Stimulated activated naive B cell treated with anti-CD40 and anti-IgM and Interleukin-4, amounts not matched to agents 10 μg/mL and 1 μg/mL and 100 μg/mL, for 72 hours (primary cell): ENCODE data around the gene ASTN2.

Experiments
- ATAC-seq, 2 donors: fragments of 150-1000 bp; cut with Tn5 transposase; replicated peaks; 2 replicates each; pipeline ENCODE4 v1.10.0; 2021; ENCODE audit warnings: moderate library complexity in 1 of 2
- DNase-seq: peaks from one replicate; pipeline ENCODE4 v3.0.0; 2021
- H3K27ac Mint-ChIP-seq: one replicate; pipeline ENCODE4 v1.8.0; 2022; ENCODE audit warnings: mild to moderate bottlenecking, mixed read lengths
- H3K27me3 Mint-ChIP-seq, 2 donors: one replicate each; pipeline ENCODE4 v1.8.0; 2022; ENCODE audit warnings: mixed read lengths in 2 of 2
- H3K36me3 Mint-ChIP-seq, 2 donors: one replicate each; pipeline ENCODE4 v1.8.0; 2022; ENCODE audit warnings: mixed read lengths in 2 of 2, mild to moderate bottlenecking in 1 of 2
- H3K4me1 Mint-ChIP-seq, 2 donors: one replicate each; pipeline ENCODE4 v1.8.0; 2022; ENCODE audit warnings: mixed read lengths in 2 of 2, mild to moderate bottlenecking in 1 of 2
- H3K4me3 Mint-ChIP-seq, 2 donors: one replicate each; pipeline ENCODE4 v1.8.0; 2022; ENCODE audit warnings: mild to moderate bottlenecking in 2 of 2, mixed read lengths in 2 of 2, moderate library complexity in 1 of 2
- H3K9me3 Mint-ChIP-seq, 2 donors: one replicate each; pipeline ENCODE4 v1.8.0; 2022; ENCODE audit warnings: mixed read lengths in 2 of 2, mild to moderate bottlenecking in 1 of 2

Gene ASTN2

GRCh38 chr9:116726602-116727001 lies 688.3 kb downstream of the ASTN2 start:
- Mint-ChIP-seq H3K9me3 (no peaks in the 10 kb centered on the region), H3K4me3 (no peak overlapping the region), H3K27ac (no peak overlapping the region), H3K27me3 (peaks cover 0 to 4% of the 10 kb centered on the region in 2 donors), H3K36me3 (no peaks in the 10 kb centered on the region), H3K4me1 (no peaks in the 10 kb centered on the region)
- no peak for DNase-seq
- ATAC-seq = no peak

GRCh38 chr9:116724123-116724522 lies 690.7 kb downstream of the ASTN2 start:
- no peaks in the 10 kb centered on the region for H3K4me1 Mint-ChIP-seq
- DNase-seq (no peak), ATAC-seq (no peak)
- no peak overlapping the region for H3K4me3 Mint-ChIP-seq
- no peaks in the 10 kb centered on the region for H3K36me3 Mint-ChIP-seq
- H3K27me3 Mint-ChIP-seq = peaks cover 4 to 7% of the 10 kb centered on the region in 2 donors
- H3K27ac Mint-ChIP-seq = no peak overlapping the region
- no peaks in the 10 kb centered on the region for H3K9me3 Mint-ChIP-seq

- DNase-seq = no peak
Measured at GRCh38 chr9:116721944-116722343, 692.9 kb downstream of the ASTN2 start.

GRCh38 chr9:116721411-116721810 lies 693.4 kb downstream of the ASTN2 start:
- peaks cover 8 to 17% of the 10 kb centered on the region in 2 donors for H3K27me3 Mint-ChIP-seq
- no peaks in the 10 kb centered on the region for H3K4me1 Mint-ChIP-seq
- no peak overlapping the region for H3K4me3 Mint-ChIP-seq
- DNase-seq (no peak), ATAC-seq (no peak)
- H3K36me3 Mint-ChIP-seq = no peaks in the 10 kb centered on the region
- no peak overlapping the region for H3K27ac Mint-ChIP-seq
- no peaks in the 10 kb centered on the region for H3K9me3 Mint-ChIP-seq

More at GRCh38 chr9:116721944-116722343, 692.9 kb downstream of the ASTN2 start:
- no peaks in the 10 kb centered on the region for H3K9me3 Mint-ChIP-seq
- H3K36me3 Mint-ChIP-seq = no peaks in the 10 kb centered on the region
- H3K27ac Mint-ChIP-seq = no peak overlapping the region
- peaks cover 8 to 17% of the 10 kb centered on the region in 2 donors for H3K27me3 Mint-ChIP-seq
- no peaks in the 10 kb centered on the region for H3K4me1 Mint-ChIP-seq
- no peak for ATAC-seq
- no peak overlapping the region for H3K4me3 Mint-ChIP-seq

- H3K27ac Mint-ChIP-seq = no peak overlapping the region
- no peak for DNase-seq
- ATAC-seq = no peak
- peaks cover 8 to 17% of the 10 kb centered on the region in 2 donors for H3K27me3 Mint-ChIP-seq
- H3K36me3 Mint-ChIP-seq = no peaks in the 10 kb centered on the region
- H3K9me3 Mint-ChIP-seq = no peaks in the 10 kb centered on the region
- H3K4me3 Mint-ChIP-seq = no peak overlapping the region
- no peaks in the 10 kb centered on the region for H3K4me1 Mint-ChIP-seq
Measured at GRCh38 chr9:116720111-116720510, 694.7 kb downstream of the ASTN2 start.

GRCh38 chr9:116718111-116718510 lies 696.7 kb downstream of the ASTN2 start:
- Mint-ChIP-seq H3K9me3 (no peaks in the 10 kb centered on the region), H3K4me1 (no peaks in the 10 kb centered on the region), H3K36me3 (no peaks in the 10 kb centered on the region), H3K27me3 (peaks cover 4 to 17% of the 10 kb centered on the region in 2 donors), H3K4me3 (no peak overlapping the region), H3K27ac (no peak overlapping the region)
- DNase-seq = no peak
- ATAC-seq = no peak

- Mint-ChIP-seq H3K27ac (no peak overlapping the region), H3K4me1 (no peaks in the 10 kb centered on the region), H3K4me3 (no peak overlapping the region), H3K36me3 (no peaks in the 10 kb centered on the region), H3K27me3 (peaks cover 4 to 17% of the 10 kb centered on the region in 2 donors), H3K9me3 (no peaks in the 10 kb centered on the region)
- DNase-seq = no peak
- no peak for ATAC-seq
Measured at GRCh38 chr9:116717150-116717549, 697.7 kb downstream of the ASTN2 start.

- no peaks in the 10 kb centered on the region for H3K36me3 Mint-ChIP-seq
- H3K9me3 Mint-ChIP-seq = no peaks in the 10 kb centered on the region
- peaks cover 4 to 17% of the 10 kb centered on the region in 2 donors for H3K27me3 Mint-ChIP-seq
- H3K27ac Mint-ChIP-seq = no peak overlapping the region
- DNase-seq = no peak
- H3K4me1 Mint-ChIP-seq = no peaks in the 10 kb centered on the region
- ATAC-seq = no peak
- no peak overlapping the region for H3K4me3 Mint-ChIP-seq
Measured at GRCh38 chr9:116716438-116716837, 698.4 kb downstream of the ASTN2 start.

GRCh38 chr9:116715751-116716150 lies 699.1 kb downstream of the ASTN2 start:
- Mint-ChIP-seq H3K4me1 (no peaks in the 10 kb centered on the region), H3K27me3 (peaks cover 4 to 17% of the 10 kb centered on the region in 2 donors), H3K9me3 (no peaks in the 10 kb centered on the region), H3K4me3 (no peak overlapping the region), H3K36me3 (no peaks in the 10 kb centered on the region), H3K27ac (no peak overlapping the region)
- DNase-seq (no peak), ATAC-seq (no peak)

- DNase-seq (no peak), ATAC-seq (no peak)
- Mint-ChIP-seq H3K36me3 (peaks cover 0 to 2% of the 10 kb centered on the region in 2 donors), H3K27me3 (peaks cover 0 to 5% of the 10 kb centered on the region in 2 donors), H3K9me3 (no peaks in the 10 kb centered on the region), H3K4me3 (no peak overlapping the region), H3K4me1 (no peaks in the 10 kb centered on the region), H3K27ac (no peak overlapping the region)
Measured at GRCh38 chr9:116713271-116713670, 701.6 kb downstream of the ASTN2 start.

GRCh38 chr9:116712781-116713180 lies 702.1 kb downstream of the ASTN2 start:
- peaks cover 0 to 2% of the 10 kb centered on the region in 2 donors for H3K36me3 Mint-ChIP-seq
- H3K4me1 Mint-ChIP-seq = no peaks in the 10 kb centered on the region
- H3K4me3 Mint-ChIP-seq = no peak overlapping the region
- no peak overlapping the region for H3K27ac Mint-ChIP-seq
- DNase-seq (no peak), ATAC-seq (no peak)
- no peaks in the 10 kb centered on the region for H3K9me3 Mint-ChIP-seq
- peaks cover 0 to under 1% of the 10 kb centered on the region in 2 donors for H3K27me3 Mint-ChIP-seq

GRCh38 chr9:116706310-116707290 lies 708.3 kb downstream of the ASTN2 start:
- H3K27ac Mint-ChIP-seq = no peak overlapping the region
- peaks cover 1 to 3% of the 10 kb centered on the region in 2 donors for H3K4me1 Mint-ChIP-seq
- DNase-seq (no peak), ATAC-seq (no peak)
- no peaks in the 10 kb centered on the region for H3K9me3 Mint-ChIP-seq
- no peak overlapping the region for H3K4me3 Mint-ChIP-seq
- no peaks in the 10 kb centered on the region for H3K27me3 Mint-ChIP-seq
- peaks cover 3 to 9% of the 10 kb centered on the region in 2 donors for H3K36me3 Mint-ChIP-seq

GRCh38 chr9:116705531-116705930 lies 709.3 kb downstream of the ASTN2 start:
- Mint-ChIP-seq H3K36me3 (peaks cover 3 to 20% of the 10 kb centered on the region in 2 donors), H3K9me3 (no peaks in the 10 kb centered on the region), H3K27ac (no peak overlapping the region), H3K27me3 (no peaks in the 10 kb centered on the region), H3K4me3 (no peak overlapping the region), H3K4me1 (peaks cover 1 to 4% of the 10 kb centered on the region in 2 donors)
- DNase-seq (no peak), ATAC-seq (no peak)

- Mint-ChIP-seq H3K27ac (no peak overlapping the region), H3K27me3 (no peaks in the 10 kb centered on the region), H3K4me1 (peaks cover 1 to 4% of the 10 kb centered on the region in 2 donors), H3K9me3 (no peaks in the 10 kb centered on the region), H3K36me3 (peaks cover 8 to 30% of the 10 kb centered on the region in 2 donors), H3K4me3 (no peak overlapping the region)
- ATAC-seq (no peak), DNase-seq (no peak)
Measured at GRCh38 chr9:116704470-116704869, 710.4 kb downstream of the ASTN2 start.

GRCh38 chr9:116703634-116704033 lies 711.2 kb downstream of the ASTN2 start:
- Mint-ChIP-seq H3K9me3 (no peaks in the 10 kb centered on the region), H3K4me1 (peaks cover 1 to 4% of the 10 kb centered on the region in 2 donors), H3K4me3 (no peak overlapping the region), H3K27ac (no peak overlapping the region), H3K36me3 (peaks cover 17 to 39% of the 10 kb centered on the region in 2 donors), H3K27me3 (no peaks in the 10 kb centered on the region)
- no peak for DNase-seq
- ATAC-seq = no peak
